Stimulated activated CD4-positive, alpha-beta T cell treated with anti-CD3 and anti-CD28 coated beads, Interleukin-15, amount 100 ng/mL, for 48 hours (primary cell): ENCODE measurements around the gene MCHR2.

Source experiments
- DNase-seq, 2 donors: peaks; one replicate each; pipeline ENCODE4 v3.0.0-alpha.2; 2020; ENCODE audit warnings: low read depth in 2 of 2

MCHR2 gene

DNA sequence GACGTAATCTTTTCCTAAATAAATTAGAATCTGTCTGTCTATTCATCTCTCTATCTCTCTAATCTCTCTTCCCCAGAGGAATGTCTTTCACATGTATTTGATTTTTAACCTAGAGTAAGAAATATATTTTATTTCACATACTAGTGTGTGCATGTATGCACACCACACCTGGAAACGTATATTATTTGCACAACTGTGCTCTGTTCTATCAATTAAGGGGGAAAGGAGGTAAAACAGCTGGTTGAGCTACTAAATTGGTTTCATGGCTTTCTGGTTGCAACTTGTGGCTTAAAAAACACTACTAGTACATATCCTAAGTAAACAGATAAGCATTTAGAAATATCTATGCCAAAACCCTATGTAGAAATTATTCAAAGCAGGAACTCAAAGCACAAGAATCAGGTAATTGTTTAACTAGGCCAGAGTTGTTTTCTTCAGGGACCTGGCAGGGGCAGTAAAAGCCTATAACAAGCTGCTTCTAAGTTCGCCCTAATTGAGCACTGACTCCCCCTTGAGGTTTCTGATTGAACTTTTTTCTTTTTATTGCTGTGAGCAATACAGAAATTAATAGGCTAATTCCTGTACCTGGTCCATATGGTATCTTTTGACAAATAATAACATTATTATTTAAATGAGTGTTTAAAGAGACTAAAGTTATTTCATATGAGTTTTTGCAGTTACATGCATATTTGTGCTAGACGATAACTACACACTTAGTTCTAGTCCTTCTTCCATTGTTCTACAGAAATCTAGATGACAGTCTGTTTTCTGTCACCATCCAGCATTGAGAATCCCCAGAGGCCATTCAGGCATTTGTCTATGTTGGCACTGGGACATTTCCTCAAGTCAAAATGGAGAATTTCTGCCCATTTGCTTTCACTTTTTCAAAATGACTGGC lies 88.6 kb downstream of the MCHR2 start:
- DNase-seq, result no peak

DNA sequence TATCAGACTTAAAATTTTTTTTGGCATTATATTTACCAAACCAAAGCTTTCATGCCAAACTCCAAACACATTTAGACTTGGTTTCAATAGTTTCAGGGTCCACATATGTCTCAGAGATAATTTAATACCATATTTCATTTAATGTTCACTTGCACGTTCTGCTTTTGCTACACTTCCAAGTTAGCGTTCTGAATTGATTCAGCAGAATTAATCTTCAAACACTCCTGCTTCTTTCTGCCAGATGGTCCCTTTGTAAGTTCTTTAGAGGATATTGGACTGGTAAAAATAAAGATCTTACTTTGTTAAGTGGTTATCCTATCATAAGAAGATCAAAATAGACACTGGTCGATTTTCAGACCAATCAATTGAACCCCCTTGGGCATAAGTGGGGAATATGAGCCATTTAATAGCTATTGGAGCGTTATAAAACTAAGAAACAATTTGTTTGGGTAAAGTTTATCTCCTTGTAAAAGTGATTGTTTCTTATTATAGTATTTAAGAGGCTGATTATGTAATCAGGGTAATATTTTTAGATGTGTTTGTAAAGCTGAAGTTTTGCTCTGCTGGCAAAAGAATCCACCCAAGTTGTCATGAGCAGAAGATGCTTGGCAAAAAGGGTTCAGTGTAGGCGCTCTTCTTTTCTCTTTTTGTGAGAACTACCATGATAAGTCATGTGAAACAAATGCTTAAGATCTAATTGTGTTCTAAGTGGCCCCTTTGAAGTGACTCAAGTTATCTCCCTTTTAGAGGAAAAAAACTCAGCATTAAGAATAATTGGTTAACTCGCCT lies 92.2 kb downstream of the MCHR2 start:
- DNase-seq, result no peak

DNA sequence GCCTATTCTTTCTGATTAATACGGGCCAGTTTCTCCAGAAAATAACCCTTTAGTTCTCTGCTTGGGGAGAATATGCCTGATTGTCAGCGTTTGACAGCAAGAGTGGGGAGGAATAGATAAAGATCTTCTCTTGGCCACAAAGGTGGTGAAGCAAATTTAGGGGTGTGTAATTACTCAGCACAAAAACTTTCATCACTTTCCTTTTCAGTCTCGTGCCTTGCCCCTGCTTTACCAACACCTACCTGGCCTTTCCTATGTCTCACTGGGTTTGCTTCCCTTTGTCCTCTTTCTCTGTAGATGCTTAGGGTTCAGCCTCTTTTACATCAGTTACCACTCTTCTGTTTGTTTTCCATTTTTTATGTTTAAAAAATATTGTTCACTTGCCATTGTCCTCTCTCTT lies 99.2 kb downstream of the MCHR2 start:
- DNase-seq, result no peak

DNA sequence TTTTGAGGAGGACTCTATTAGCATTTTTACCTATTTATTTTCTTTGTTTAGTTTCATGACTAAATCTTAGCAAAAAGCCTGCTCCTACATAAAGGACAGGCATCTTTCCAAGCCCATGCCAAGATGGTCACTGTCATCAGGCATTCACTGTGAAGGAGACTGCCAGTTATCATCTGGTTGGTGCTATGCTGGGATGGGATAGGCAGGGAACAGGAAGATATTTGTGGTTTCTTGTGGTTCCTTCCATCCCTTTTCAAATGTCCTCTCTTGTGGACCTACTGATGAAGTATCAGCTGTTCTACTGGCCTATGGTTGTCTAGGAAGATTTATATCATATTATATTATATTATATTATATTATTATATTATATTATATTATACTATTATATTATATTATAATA lies 107.0 kb downstream of the MCHR2 start:
- DNase-seq, result no peak

DNA sequence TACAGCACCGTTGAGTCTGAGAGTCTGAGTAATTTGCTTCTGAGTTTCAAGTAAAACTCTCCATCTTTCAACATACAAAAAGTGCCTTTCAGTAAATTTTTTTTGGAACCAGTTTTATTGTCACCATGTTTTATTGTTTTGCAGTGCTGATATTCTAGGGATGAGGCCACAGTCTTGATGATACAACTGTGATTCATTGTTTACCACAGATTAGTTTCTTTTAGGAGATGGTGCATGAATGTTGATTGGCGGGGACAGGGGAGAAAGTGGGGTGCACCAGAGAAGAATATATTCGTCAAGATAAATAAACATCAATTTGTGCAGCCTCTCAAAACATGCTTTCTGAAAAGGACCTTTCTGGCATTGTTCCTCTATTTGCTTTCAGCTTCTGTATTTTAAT lies 109.0 kb downstream of the MCHR2 start:
- no peak for DNase-seq

DNA sequence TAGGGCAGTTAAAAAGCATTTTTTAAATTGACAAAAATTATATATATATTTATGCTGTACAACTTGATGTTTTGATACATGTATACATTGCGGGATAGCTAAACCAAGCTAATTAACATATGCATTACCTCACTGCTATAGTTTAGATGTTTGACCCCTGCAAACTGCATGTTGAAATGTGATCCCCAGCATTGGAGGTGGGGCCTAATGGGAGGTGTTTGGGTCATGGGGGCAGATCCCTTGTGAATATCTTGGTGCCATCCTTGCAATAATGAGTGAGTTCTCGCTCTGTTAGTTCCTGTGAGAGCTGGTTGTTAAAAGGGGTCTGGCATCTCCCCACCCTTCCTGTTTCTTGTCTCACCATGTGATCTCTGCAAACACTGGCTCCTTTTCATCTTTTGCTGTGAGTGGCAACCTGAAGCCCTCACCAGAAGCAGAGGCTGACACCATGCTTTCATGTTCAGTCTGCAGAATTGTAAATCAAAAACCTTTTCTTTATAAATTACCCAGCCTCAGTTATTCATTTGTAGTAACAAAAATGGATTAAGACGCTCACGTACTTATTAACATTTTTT lies 111.8 kb downstream of the MCHR2 start:
- DNase-seq, result no peak

DNA sequence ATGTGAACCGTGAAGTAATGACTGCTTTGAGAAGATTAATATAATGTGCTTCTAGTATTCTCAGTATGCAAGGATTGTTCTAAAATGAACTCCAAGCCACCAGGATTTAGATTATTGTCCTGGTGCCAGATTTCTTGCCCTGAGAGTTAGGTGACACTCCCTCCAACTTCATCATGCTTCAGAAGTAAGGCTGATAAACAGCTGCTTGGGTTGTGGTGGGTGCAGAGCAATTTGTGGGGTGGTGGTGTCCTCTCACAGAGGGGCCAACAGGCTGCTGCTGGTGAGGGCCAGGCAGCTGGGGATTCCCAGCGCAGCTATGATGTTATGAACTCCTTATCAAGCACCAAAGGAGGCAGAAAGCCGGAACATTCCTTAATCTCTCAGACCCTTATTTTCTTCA lies 114.6 kb downstream of the MCHR2 start:
- DNase-seq, result no peak

DNA sequence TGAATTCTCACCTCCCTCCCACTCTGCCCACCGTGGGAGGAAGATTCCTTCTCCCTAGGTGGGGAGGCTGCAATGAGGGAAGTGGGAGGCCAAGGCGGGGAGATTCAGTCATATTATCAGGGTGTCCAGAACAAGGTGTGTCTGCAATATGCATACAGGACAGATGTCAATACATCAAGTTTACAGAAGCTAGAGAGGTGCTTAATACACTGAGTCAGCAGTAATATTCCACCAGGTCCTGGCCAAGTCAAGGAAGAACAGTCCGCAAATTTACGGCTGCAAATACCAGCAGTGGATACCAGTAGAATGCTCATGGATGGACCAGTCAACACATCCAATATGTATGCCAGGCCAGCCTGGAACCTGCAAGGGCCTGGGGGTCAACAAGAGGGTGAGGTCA lies 119.0 kb downstream of the MCHR2 start:
- DNase-seq, result no peak

DNA sequence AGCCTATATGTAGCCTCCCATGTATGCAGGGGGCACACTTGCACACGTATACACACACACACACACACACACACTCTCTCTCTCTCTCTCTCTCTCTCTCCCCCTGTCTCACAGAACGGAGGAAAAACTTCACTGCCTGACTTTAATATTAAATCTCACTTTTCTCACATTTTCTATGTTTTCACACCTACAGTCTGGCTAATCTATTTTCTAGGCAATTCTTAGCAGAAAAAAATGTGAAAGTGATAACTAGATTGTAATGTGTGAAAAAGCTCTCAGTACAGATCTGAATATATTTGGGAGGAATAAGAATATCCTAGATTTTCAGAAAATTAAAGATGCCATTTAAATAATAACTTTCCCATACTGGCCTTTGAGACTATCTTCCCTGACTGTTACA lies 120.9 kb downstream of the MCHR2 start:
- DNase-seq, result no peak

DNA sequence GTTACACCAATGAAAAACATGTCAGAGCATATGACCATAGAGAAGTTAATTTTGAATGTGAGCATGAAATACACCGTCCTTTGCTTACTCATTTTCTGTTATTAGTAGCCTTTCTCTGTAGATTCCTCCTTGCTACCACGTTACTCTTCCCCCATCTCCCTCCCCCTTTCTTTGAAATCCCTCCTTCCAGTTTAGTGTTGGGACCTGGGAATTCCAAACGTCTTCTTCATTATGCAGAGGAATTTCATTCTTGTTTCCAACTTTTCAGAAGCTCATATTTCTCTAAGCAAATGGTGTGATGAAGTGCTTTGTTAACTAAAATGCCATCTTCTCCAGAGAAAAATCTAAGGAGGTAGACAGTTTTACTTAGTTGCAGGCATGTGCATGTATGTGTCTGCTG lies 122.4 kb downstream of the MCHR2 start:
- no peak for DNase-seq
